SU-DHL-6 (cell line): ENCODE data around the gene SLC15A2.

Experiments used
- H2AFZ ChIP-seq: fragments of 200-600 bp; sonication (generic); 2 replicates; pipeline ENCODE4 v1.6.1; 2014; ENCODE audit warnings: low read depth, mild to moderate bottlenecking, moderate library complexity, mixed read lengths, antibody characterized with exemption, low read length; ENCODE audit not compliant: severe bottlenecking
- H3F3A ChIP-seq: fragments of 200-600 bp; shearing (Covaris generic); 2 replicates; pipeline ENCODE4 v1.6.0; 2016; ENCODE audit warnings: antibody characterized with exemption, mild to moderate bottlenecking; ENCODE audit not compliant: insufficient read depth
- H3K27ac ChIP-seq: fragments of 200-600 bp; sonication (generic); 2 replicates; pipeline ENCODE4 v1.5.1; 2016; ENCODE audit warnings: low read depth, mild to moderate bottlenecking, low read length, moderate library complexity, mixed read lengths
- H3K27me3 ChIP-seq: fragments of 200-600 bp; sonication (generic), shearing (Covaris generic); 2 replicates; pipeline ENCODE4 v1.6.0; 2014; ENCODE audit warnings: mild to moderate bottlenecking, low read length
- H3K36me3 ChIP-seq: fragments of 200-600 bp; sonication (generic); 2 replicates; pipeline ENCODE4 v1.6.1; 2014; ENCODE audit warnings: mild to moderate bottlenecking, low read length, mixed read lengths
- H3K4me2 ChIP-seq: fragments of 300-600, 200-600 bp; shearing (Covaris generic), sonication (generic); 2 replicates; pipeline ENCODE4 v1.6.0; 2014; ENCODE audit warnings: low read length, low read depth, mild to moderate bottlenecking; ENCODE audit not compliant: poor library complexity, severe bottlenecking
- H3K4me3 ChIP-seq: fragments of 200-600 bp; sonication (generic); 2 replicates; pipeline ENCODE4 v1.5.1; 2014; ENCODE audit warnings: antibody characterized with exemption, low read length, mild to moderate bottlenecking, mixed read lengths; ENCODE audit not compliant: insufficient read depth, poor library complexity, severe bottlenecking
- H3K79me2 ChIP-seq: fragments of 200-600 bp; sonication (generic); 2 replicates; pipeline ENCODE4 v1.6.1; 2014; ENCODE audit warnings: mild to moderate bottlenecking, low read length, moderate library complexity; ENCODE audit not compliant: insufficient read depth
- H3K9ac ChIP-seq: fragments of 200-600 bp; sonication (generic); 2 replicates; pipeline ENCODE4 v1.7.0; 2014; ENCODE audit warnings: mild to moderate bottlenecking, low read length
- H3K9me2 ChIP-seq: fragments of 200-600 bp; sonication (generic); replicated peaks from 2 replicates; pipeline ENCODE4 v1.6.1; 2014; ENCODE audit warnings: low read length; ENCODE audit not compliant: insufficient read depth
- H3K9me3 ChIP-seq: fragments of 200-600 bp; sonication (generic); 2 replicates; pipeline ENCODE4 v1.6.1; 2014; ENCODE audit warnings: low read length, mixed read lengths; ENCODE audit not compliant: insufficient read depth
- H4K20me1 ChIP-seq: fragments of 200-600 bp; sonication (generic); 2 replicates; pipeline ENCODE4 v1.6.1; 2014; ENCODE audit warnings: low read depth, mild to moderate bottlenecking, antibody characterized with exemption, low read length, moderate library complexity, mixed read lengths
- CTCF ChIP-seq: fragments of 200-600 bp; sonication (generic); IDR thresholded peaks from one replicate; pipeline ENCODE4 v1.5.1; 2017; ENCODE audit warnings: antibody characterized with exemption, mild to moderate bottlenecking, low read length, moderate library complexity; ENCODE audit not compliant: insufficient read depth, poor library complexity, severe bottlenecking
- EZH2phosphoT487 ChIP-seq: fragments of 200-600 bp; sonication (generic), shearing (Covaris generic); conservative IDR thresholded peaks from 2 replicates; pipeline ENCODE4 v1.6.1; 2018; ENCODE audit warnings: mild to moderate bottlenecking, antibody characterized with exemption, low read length, moderate library complexity, mixed read lengths

Gene SLC15A2

DNA sequence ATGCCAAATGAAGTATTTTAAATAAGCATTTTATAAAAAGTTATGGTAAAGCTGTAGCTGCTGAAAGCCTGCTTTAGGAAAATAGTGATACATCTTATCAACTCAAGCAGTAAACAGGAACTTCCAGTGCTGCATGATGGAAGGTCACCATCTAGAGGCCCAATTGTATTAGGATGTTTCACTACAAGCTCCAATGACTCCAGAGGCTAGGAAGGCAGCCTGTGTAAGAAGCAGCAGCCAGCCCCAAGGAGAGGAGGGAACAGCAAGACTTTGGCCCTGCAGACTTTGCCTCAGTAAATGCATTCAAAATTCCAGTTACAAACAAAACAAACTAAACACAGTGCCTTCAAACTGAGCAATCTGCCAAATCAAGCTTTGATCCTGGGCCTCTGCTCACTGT, 95.7 kb downstream of the SLC15A2 start:
- no peak for TF ChIP-seq CTCF
- TF ChIP-seq EZH2phosphoT487 = no peak
- peaks cover 20% of the 10 kb centered on the region for H3F3A ChIP-seq
- no peak overlapping the region for H3K4me3 ChIP-seq
- no peaks in the 10 kb centered on the region for H3K9me3 ChIP-seq
- no peak overlapping the region for H3K9ac ChIP-seq
- no peak overlapping the region for H3K4me2 ChIP-seq
- H4K20me1 ChIP-seq = no peaks in the 10 kb centered on the region
- H2AFZ ChIP-seq = no peak overlapping the region
- H3K9me2 ChIP-seq = no peaks in the 10 kb centered on the region
- peaks cover 7% of the 10 kb centered on the region; the same call in 1 of the 2 replicates for H3K36me3 ChIP-seq
- no peak overlapping the region for H3K27ac ChIP-seq
- H3K27me3 ChIP-seq = no peaks in the 10 kb centered on the region
- no peaks in the 10 kb centered on the region for H3K79me2 ChIP-seq

- Histone ChIP-seq H3K27me3 (no peaks in the 10 kb centered on the region), H3K9ac (peak overlapping the region; percentile 46), H3K9me3 (no peaks in the 10 kb centered on the region), H3K4me3 (no peak overlapping the region), H3K36me3 (no peaks in the 10 kb centered on the region), H3K79me2 (no peaks in the 10 kb centered on the region), H3K9me2 (no peaks in the 10 kb centered on the region), H3K27ac (peak overlapping the region; percentile 85), H3K4me2 (peak overlapping the region; percentile 67), H3F3A (peaks cover 25% of the 10 kb centered on the region), H4K20me1 (no peaks in the 10 kb centered on the region), H2AFZ (no peak overlapping the region)
- TF ChIP-seq CTCF = no peak
- no peak for TF ChIP-seq EZH2phosphoT487
Observed at GRCh38 chr3:121992601-121993560, 98.7 kb downstream of the SLC15A2 start.
